GM23338 (cell line): ENCODE data around the gene MIAT. TPM values are rescaled to one million over a fixed set of nuclear protein-coding genes. Genes with fewer than 3 reads are reported as not detected.

Experiments used
- ATAC-seq: fragments of 200-7000 bp; cut with Tn5 transposase; 3 replicates; pipeline ENCODE4 v1.9.1; 2020
- DNase-seq: peaks from one replicate; pipeline ENCODE4 v3.0.0-alpha.2; 2015; ENCODE audit warnings: low spot score
- H2AFZ ChIP-seq: fragments of 200-600 bp; sonication (generic); 2 replicates; pipeline ENCODE4 v1.8.0; 2016; ENCODE audit warnings: antibody characterized with exemption, mild to moderate bottlenecking, moderate library complexity
- H3F3A ChIP-seq: fragments of 200-600 bp; sonication (generic); replicated peaks from 2 replicates; pipeline ENCODE4 v1.8.0; 2017; ENCODE audit warnings: antibody characterized with exemption, mixed run types, low read depth
- H3K27ac ChIP-seq: fragments of 200-600 bp; sonication (generic); 2 replicates; pipeline ENCODE4 v1.6.1; 2016; ENCODE audit warnings: low read depth
- H3K27me3 ChIP-seq: fragments of 200-600 bp; sonication (generic); 2 replicates; pipeline ENCODE4 v1.8.0; 2016; ENCODE audit warnings: mild to moderate bottlenecking, mixed run types, moderate library complexity; ENCODE audit not compliant: insufficient read depth
- H3K36me3 ChIP-seq: fragments of 200-600 bp; sonication (generic); 2 replicates; pipeline ENCODE4 v1.8.0; 2016; ENCODE audit warnings: mild to moderate bottlenecking; ENCODE audit not compliant: insufficient read depth
- H3K4me1 ChIP-seq: fragments of 200-600 bp; sonication (generic); 2 replicates; pipeline ENCODE4 v1.8.0; 2016; ENCODE audit warnings: mild to moderate bottlenecking, moderate library complexity; ENCODE audit not compliant: insufficient read depth
- H3K4me2 ChIP-seq: fragments of 200-600 bp; sonication (generic); 2 replicates; pipeline ENCODE4 v1.7.1; 2017; ENCODE audit warnings: mixed run types
- H3K4me3 ChIP-seq: fragments of 200-600 bp; sonication (generic); 2 replicates; pipeline ENCODE4 v1.6.1; 2016; ENCODE audit warnings: mixed run types
- H3K79me2 ChIP-seq: fragments of 200-600 bp; sonication (generic); replicated peaks from 2 replicates; pipeline ENCODE4 v1.8.0; 2017; ENCODE audit warnings: mild to moderate bottlenecking; ENCODE audit not compliant: insufficient read depth
- H3K9me2 ChIP-seq: fragments of 200-600 bp; sonication (generic); 2 replicates; pipeline ENCODE4 v1.8.0; 2017; ENCODE audit not compliant: insufficient read depth
- H4K20me1 ChIP-seq: fragments of 200-600 bp; sonication (generic); replicated peaks from 2 replicates; pipeline ENCODE4 v1.8.0; 2017; ENCODE audit warnings: mild to moderate bottlenecking; ENCODE audit not compliant: insufficient read depth
- H3K27ac Mint-ChIP-seq: 2 replicates; pipeline ENCODE4 v1.8.0; 2020; ENCODE audit warnings: inconsistent platforms, mild to moderate bottlenecking, moderate library complexity, mixed read lengths
- H3K27me3 Mint-ChIP-seq: 3 replicates; pipeline ENCODE4 v1.8.0; 2022; ENCODE audit warnings: low read depth, mild to moderate bottlenecking, moderate library complexity, mixed read lengths, inconsistent platforms; ENCODE audit not compliant: insufficient read depth, poor library complexity
- H3K36me3 Mint-ChIP-seq: 3 replicates; pipeline ENCODE4 v1.8.0; 2021; ENCODE audit warnings: low read depth, mild to moderate bottlenecking, inconsistent platforms, moderate library complexity, mixed read lengths
- H3K4me1 Mint-ChIP-seq: 3 replicates; pipeline ENCODE4 v1.8.0; 2020; ENCODE audit warnings: mild to moderate bottlenecking, inconsistent platforms, mixed read lengths
- H3K4me3 Mint-ChIP-seq: 3 replicates; pipeline ENCODE4 v1.8.0; 2021; ENCODE audit warnings: moderate library complexity, mild to moderate bottlenecking, inconsistent platforms, mixed read lengths
- H3K9me3 Mint-ChIP-seq: 3 replicates; pipeline ENCODE4 v1.8.0; 2020; ENCODE audit warnings: moderate library complexity, mild to moderate bottlenecking, inconsistent platforms, mixed read lengths
- CREB1 ChIP-seq: fragments of 250-450 bp; sonication (Bioruptor Pico); IDR thresholded peaks from 2 replicates; pipeline ENCODE4 v1.5.0; 2020; ENCODE audit warnings: low read depth, mild to moderate bottlenecking, moderate library complexity
- ETS1 ChIP-seq: IDR thresholded peaks from 2 replicates; pipeline ENCODE4 v1.6.1; 2016; ENCODE audit warnings: antibody characterized with exemption
- EZH2 ChIP-seq: fragments of 200-600 bp; sonication (generic); IDR thresholded peaks from one replicate; pipeline ENCODE4 v1.8.0; 2017; ENCODE audit warnings: antibody characterized with exemption, mild to moderate bottlenecking, low read depth; ENCODE audit not compliant: unreplicated experiment
- EZH2phosphoT487 ChIP-seq: fragments of 200-600 bp; sonication (generic); IDR thresholded peaks from one replicate; pipeline ENCODE4 v1.8.1; 2018; ENCODE audit warnings: antibody characterized with exemption; ENCODE audit not compliant: unreplicated experiment
- JUNB ChIP-seq: IDR thresholded peaks from one replicate; pipeline ENCODE4 v1.6.1; 2016; ENCODE audit warnings: antibody characterized with exemption; ENCODE audit not compliant: unreplicated experiment
- NANOG ChIP-seq: IDR thresholded peaks from 2 replicates; pipeline ENCODE4 v1.6.1; 2016; ENCODE audit warnings: antibody characterized with exemption, borderline replicate concordance
- POLR2AphosphoS5 ChIP-seq: IDR thresholded peaks from 2 replicates; pipeline ENCODE4 v1.6.1; 2016; ENCODE audit warnings: antibody characterized with exemption, low read depth
- REST ChIP-seq: IDR thresholded peaks from one replicate; pipeline ENCODE4 v1.6.1; 2018; ENCODE audit warnings: antibody characterized with exemption; ENCODE audit not compliant: unreplicated experiment
- STAT1 ChIP-seq: IDR thresholded peaks from one replicate; pipeline ENCODE4 v1.6.1; 2016; ENCODE audit warnings: antibody characterized with exemption; ENCODE audit not compliant: unreplicated experiment
- ZNF114 ChIP-seq: fragments of 250-450 bp; sonication (Bioruptor Pico); IDR thresholded peaks from 2 replicates; pipeline ENCODE4 v1.5.0; 2020; ENCODE audit warnings: mild to moderate bottlenecking, moderate library complexity
- ZNF331 ChIP-seq: fragments of 250-450 bp; sonication (Bioruptor Pico); IDR thresholded peaks from 2 replicates; pipeline ENCODE4 v1.5.0; 2020; ENCODE audit warnings: low read depth, mild to moderate bottlenecking, moderate library complexity
- polyA plus RNA-seq: library from polyadenylated mRNA; unstranded; fragments of >200 nt; fragmentation: Nextera tagmentation; extraction: Ambion mirVana; gene quantifications from 2 replicates; pipeline ENCODE4 v1.2.1, GENCODE V29; 2016
- total RNA-seq: library from RNA; depleted of rRNA; stranded (reverse); fragments of >200 nt; shearing (Covaris generic); gene quantifications from 2 replicates; pipeline ENCODE4 v1.2.3, GENCODE V29; 2014
- TF ChIP-seq, protein P1 (sequence below): fragments of 250-450 bp; sonication (Bioruptor Pico); IDR thresholded peaks from 2 replicates; pipeline ENCODE4 v1.5.0; 2020; ENCODE audit warnings: mild to moderate bottlenecking, moderate library complexity
- TF ChIP-seq, protein P2 (sequence below), 2 experiments: fragments of 200-600 bp in 1 of 2; sonication (generic) in 1 of 2; conservative IDR thresholded peaks; 2 replicates each; pipeline versions ENCODE4 v1.5.1 to v1.6.1; 2016 to 2017; ENCODE audit warnings: antibody characterized with exemption in 2 of 2, low read depth in 2 of 2, mild to moderate bottlenecking in 2 of 2, moderate library complexity in 1 of 2

Gene MIAT
- total and polyA plus RNA-seq, 2 experiments from 2014 or later: 10.0 to 63.6 TPM

DNA sequence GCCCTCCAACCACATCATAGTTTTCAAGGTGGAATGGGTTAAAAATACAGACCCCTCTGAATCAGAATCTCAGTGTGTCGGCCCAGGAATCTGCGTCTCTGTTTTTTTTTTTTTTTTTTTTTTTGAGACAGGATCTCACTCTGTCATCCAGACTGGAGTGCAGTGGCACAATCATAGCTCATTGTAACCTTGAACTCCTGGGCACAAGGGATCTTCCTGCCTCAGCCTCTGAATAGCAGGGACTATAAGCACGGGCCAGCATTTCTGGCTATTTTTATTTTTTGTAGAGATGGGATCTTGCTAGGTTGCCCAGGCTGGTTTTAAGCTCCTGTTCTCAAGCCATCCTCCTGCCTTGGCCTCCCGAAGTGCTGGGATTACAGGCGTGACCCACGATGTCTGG is 28.2 kb downstream of the MIAT start:
- no peak overlapping the region for H3K4me3 ChIP-seq
- no peak overlapping the region for H2AFZ ChIP-seq
- Mint-ChIP-seq H3K4me3 (no peak overlapping the region), H3K27ac (no peak overlapping the region), H3K36me3 (peaks cover 15% of the 10 kb centered on the region), H3K27me3 (peaks cover 22% of the 10 kb centered on the region), H3K4me1 (peaks cover 35% of the 10 kb centered on the region), H3K9me3 (no peaks in the 10 kb centered on the region)
- H3F3A ChIP-seq: peaks cover 15% of the 10 kb centered on the region
- TF ChIP-seq EZH2phosphoT487: no peak
- TF ChIP-seq EZH2: no peak
- TF ChIP-seq, protein P1, sequence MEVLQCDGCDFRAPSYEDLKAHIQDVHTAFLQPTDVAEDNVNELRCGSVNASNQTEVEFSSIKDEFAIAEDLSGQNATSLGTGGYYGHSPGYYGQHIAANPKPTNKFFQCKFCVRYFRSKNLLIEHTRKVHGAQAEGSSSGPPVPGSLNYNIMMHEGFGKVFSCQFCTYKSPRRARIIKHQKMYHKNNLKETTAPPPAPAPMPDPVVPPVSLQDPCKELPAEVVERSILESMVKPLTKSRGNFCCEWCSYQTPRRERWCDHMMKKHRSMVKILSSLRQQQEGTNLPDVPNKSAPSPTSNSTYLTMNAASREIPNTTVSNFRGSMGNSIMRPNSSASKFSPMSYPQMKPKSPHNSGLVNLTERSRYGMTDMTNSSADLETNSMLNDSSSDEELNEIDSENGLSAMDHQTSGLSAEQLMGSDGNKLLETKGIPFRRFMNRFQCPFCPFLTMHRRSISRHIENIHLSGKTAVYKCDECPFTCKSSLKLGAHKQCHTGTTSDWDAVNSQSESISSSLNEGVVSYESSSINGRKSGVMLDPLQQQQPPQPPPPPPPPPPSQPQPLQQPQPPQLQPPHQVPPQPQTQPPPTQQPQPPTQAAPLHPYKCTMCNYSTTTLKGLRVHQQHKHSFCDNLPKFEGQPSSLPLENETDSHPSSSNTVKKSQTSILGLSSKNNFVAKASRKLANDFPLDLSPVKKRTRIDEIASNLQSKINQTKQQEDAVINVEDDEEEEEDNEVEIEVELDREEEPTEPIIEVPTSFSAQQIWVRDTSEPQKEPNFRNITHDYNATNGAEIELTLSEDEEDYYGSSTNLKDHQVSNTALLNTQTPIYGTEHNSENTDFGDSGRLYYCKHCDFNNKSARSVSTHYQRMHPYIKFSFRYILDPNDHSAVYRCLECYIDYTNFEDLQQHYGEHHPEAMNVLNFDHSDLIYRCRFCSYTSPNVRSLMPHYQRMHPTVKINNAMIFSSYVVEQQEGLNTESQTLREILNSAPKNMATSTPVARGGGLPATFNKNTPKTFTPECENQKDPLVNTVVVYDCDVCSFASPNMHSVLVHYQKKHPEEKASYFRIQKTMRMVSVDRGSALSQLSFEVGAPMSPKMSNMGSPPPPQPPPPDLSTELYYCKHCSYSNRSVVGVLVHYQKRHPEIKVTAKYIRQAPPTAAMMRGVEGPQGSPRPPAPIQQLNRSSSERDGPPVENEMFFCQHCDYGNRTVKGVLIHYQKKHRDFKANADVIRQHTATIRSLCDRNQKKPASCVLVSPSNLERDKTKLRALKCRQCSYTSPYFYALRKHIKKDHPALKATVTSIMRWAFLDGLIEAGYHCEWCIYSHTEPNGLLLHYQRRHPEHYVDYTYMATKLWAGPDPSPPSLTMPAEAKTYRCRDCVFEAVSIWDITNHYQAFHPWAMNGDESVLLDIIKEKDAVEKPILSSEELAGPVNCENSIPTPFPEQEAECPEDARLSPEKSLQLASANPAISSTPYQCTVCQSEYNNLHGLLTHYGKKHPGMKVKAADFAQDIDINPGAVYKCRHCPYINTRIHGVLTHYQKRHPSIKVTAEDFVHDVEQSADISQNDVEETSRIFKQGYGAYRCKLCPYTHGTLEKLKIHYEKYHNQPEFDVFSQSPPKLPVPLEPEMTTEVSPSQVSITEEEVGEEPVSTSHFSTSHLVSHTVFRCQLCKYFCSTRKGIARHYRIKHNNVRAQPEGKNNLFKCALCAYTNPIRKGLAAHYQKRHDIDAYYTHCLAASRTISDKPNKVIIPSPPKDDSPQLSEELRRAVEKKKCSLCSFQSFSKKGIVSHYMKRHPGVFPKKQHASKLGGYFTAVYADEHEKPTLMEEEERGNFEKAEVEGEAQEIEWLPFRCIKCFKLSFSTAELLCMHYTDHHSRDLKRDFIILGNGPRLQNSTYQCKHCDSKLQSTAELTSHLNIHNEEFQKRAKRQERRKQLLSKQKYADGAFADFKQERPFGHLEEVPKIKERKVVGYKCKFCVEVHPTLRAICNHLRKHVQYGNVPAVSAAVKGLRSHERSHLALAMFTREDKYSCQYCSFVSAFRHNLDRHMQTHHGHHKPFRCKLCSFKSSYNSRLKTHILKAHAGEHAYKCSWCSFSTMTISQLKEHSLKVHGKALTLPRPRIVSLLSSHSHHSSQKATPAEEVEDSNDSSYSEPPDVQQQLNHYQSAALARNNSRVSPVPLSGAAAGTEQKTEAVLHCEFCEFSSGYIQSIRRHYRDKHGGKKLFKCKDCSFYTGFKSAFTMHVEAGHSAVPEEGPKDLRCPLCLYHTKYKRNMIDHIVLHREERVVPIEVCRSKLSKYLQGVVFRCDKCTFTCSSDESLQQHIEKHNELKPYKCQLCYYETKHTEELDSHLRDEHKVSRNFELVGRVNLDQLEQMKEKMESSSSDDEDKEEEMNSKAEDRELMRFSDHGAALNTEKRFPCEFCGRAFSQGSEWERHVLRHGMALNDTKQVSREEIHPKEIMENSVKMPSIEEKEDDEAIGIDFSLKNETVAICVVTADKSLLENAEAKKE (CRISPR knock-in tag): no peak
- TF ChIP-seq JUNB: no peak
- no peak for TF ChIP-seq CREB1 (CRISPR knock-in tag)
- no peak for TF ChIP-seq ETS1
- TF ChIP-seq ZNF331 (CRISPR knock-in tag): no peak
- no peak for TF ChIP-seq REST
- TF ChIP-seq, protein P2, sequence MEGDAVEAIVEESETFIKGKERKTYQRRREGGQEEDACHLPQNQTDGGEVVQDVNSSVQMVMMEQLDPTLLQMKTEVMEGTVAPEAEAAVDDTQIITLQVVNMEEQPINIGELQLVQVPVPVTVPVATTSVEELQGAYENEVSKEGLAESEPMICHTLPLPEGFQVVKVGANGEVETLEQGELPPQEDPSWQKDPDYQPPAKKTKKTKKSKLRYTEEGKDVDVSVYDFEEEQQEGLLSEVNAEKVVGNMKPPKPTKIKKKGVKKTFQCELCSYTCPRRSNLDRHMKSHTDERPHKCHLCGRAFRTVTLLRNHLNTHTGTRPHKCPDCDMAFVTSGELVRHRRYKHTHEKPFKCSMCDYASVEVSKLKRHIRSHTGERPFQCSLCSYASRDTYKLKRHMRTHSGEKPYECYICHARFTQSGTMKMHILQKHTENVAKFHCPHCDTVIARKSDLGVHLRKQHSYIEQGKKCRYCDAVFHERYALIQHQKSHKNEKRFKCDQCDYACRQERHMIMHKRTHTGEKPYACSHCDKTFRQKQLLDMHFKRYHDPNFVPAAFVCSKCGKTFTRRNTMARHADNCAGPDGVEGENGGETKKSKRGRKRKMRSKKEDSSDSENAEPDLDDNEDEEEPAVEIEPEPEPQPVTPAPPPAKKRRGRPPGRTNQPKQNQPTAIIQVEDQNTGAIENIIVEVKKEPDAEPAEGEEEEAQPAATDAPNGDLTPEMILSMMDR (conservative IDR thresholded peaks at IDR 0.05; ENCODE audit: low read depth in 2 of 2): no peak
- no peak for TF ChIP-seq STAT1
- TF ChIP-seq NANOG: no peak
- TF ChIP-seq ZNF114: no peak
- TF ChIP-seq POLR2AphosphoS5: no peak
- no peak overlapping the region for H3K4me2 ChIP-seq
- no peak overlapping the region for H3K27ac ChIP-seq
- no peak for ATAC-seq
- no peaks in the 10 kb centered on the region for H3K36me3 ChIP-seq
- no peak for DNase-seq
- peaks cover 7% of the 10 kb centered on the region; the same call in 1 of the 2 replicates for H3K9me2 ChIP-seq
- 0 out of 2 replicates have a peak, but pooled peaks cover 2% of the 10 kb centered on the region for H3K79me2 ChIP-seq
- 0 out of 2 replicates have a peak, but pooled peaks cover 1% of the 10 kb centered on the region for H3K27me3 ChIP-seq
- no peaks in the 10 kb centered on the region for H4K20me1 ChIP-seq
- peaks cover 35% of the 10 kb centered on the region for H3K4me1 ChIP-seq
